Activated naive CD8-positive, alpha-beta T cell treated with anti-CD3 and anti-CD28 coated beads, Interleukin-2, amount 10 ng/mL, durations not matched to agents 7 days and 5 days (primary cell): ENCODE measurements around the gene TCP11. TPM values are rescaled to one million over a fixed set of nuclear protein-coding genes. Genes with fewer than 3 reads are reported as not detected.
"Not testable (repeated sequence)": the region's sequence is repeated elsewhere in the genome, so short reads cannot be mapped to it uniquely, and the experiment has no call there.

Source experiments
- ATAC-seq: fragments of 150-1000 bp; cut with Tn5 transposase; one replicate; pipeline ENCODE4 v1.10.0; 2021; ENCODE audit warnings: low read depth, moderate library complexity
- POLR2A ChIA-PET: fragments of 350-600 bp; sonication (Branson Sonifier 250); formaldehyde crosslinking; loops from one replicate; lab custom pipeline; 2021; ENCODE audit warnings: antibody characterized with exemption; lab: Charles Lee
- DNase-seq: peaks from one replicate; pipeline ENCODE4 v3.0.0; 2021
- H3K27ac Mint-ChIP-seq: one replicate; pipeline ENCODE4 v1.8.0; 2022; ENCODE audit warnings: mild to moderate bottlenecking, mixed read lengths
- H3K27me3 Mint-ChIP-seq: one replicate; pipeline ENCODE4 v1.8.0; 2022; ENCODE audit warnings: mild to moderate bottlenecking, moderate library complexity, mixed read lengths
- H3K36me3 Mint-ChIP-seq: one replicate; pipeline ENCODE4 v1.8.0; 2021; ENCODE audit warnings: mild to moderate bottlenecking, mixed read lengths
- H3K4me1 Mint-ChIP-seq: one replicate; pipeline ENCODE4 v1.8.0; 2021; ENCODE audit warnings: mixed read lengths
- H3K4me3 Mint-ChIP-seq: one replicate; pipeline ENCODE4 v1.8.0; 2022; ENCODE audit warnings: mild to moderate bottlenecking, moderate library complexity, mixed read lengths
- H3K9me3 Mint-ChIP-seq: one replicate; pipeline ENCODE4 v1.8.0; 2021; ENCODE audit warnings: mixed read lengths
- total RNA-seq, 2 experiments: library from RNA; stranded (reverse); gene quantifications; one replicate each; pipeline ENCODE4 v1.2.3, GENCODE V29; 2021

The TCP11 gene
- total RNA-seq, 2 experiments from 2014 or later = not detected

DNA sequence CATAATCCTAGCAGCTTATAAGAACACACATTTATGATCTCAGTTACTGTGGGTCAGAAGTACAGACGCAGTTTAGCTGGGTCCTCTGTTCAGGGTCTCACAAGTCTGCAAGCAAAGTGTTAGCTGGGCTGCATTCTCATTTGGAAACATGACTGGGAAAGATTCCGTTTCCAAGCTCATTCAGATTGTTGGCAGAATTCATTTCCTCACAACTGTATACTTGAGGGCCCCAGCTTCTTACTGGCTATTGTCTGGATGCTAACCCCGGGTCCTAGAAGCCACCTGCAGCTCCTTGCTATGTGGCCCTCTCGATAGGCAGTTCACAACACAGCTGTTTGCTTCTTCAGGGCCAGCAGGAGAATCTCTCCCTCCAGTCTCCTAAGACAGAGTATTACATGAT lies 13.1 kb downstream of the TCP11 start:
- peaks cover 27% of the 10 kb centered on the region for H3K27me3 Mint-ChIP-seq

GRCh38 chr6:35124356-35124755 lies 16.8 kb downstream of the TCP11 start:
- Mint-ChIP-seq H3K27ac (no peak overlapping the region), H3K9me3 (peaks cover 2% of the 10 kb centered on the region), H3K4me1 (no peaks in the 10 kb centered on the region), H3K36me3 (no peaks in the 10 kb centered on the region), H3K4me3 (no peak overlapping the region), H3K27me3 (peaks cover 20% of the 10 kb centered on the region)
- POLR2A ChIA-PET = no interaction called here
- ATAC-seq (no peak), DNase-seq (no peak)

More for the DNA sequence above, 13.1 kb downstream of the TCP11 start:
- H3K4me3 Mint-ChIP-seq = no peak overlapping the region
- no peaks in the 10 kb centered on the region for H3K36me3 Mint-ChIP-seq
- no peaks in the 10 kb centered on the region for H3K9me3 Mint-ChIP-seq
- DNase-seq (no peak), ATAC-seq (no peak)
- no peaks in the 10 kb centered on the region for H3K4me1 Mint-ChIP-seq
- POLR2A ChIA-PET = no interaction called here
- no peak overlapping the region for H3K27ac Mint-ChIP-seq

GRCh38 chr6:35120746-35121145 lies 20.4 kb downstream of the TCP11 start:
- ATAC-seq = no peak

DNA sequence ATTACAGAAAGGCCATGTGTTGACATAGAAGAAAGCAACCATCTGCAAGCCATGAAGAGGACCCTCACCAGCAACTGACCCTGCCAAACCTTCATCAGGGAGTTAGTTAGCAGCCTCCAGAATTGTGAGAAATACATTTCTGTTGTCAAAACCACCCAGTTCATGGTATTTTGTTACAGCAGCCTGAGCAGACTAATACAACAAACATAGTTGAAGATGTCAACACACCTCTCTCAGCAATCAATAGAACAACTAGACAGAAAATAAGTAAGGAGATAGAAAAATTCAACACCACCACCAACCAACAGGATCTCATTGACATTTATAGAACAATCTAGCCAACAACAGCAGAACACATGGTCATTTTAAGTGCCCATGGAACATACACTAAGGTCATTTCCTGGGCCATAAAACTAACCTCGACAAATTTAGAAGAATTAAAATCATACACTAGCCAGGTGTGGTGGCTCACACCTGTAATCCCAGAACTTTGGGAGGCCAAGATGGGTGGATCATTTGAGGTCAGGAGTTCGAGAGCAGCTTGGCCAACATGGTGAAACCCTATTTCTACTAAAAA lies 32.7 kb downstream of the TCP11 start:
- no peaks in the 10 kb centered on the region for H3K36me3 Mint-ChIP-seq
- ATAC-seq (no peak), DNase-seq (no peak)
- POLR2A ChIA-PET = no interaction called here
- H3K4me3 Mint-ChIP-seq = no peak overlapping the region
- H3K9me3 Mint-ChIP-seq = peaks cover 4% of the 10 kb centered on the region
- H3K27me3 Mint-ChIP-seq = peaks cover 9% of the 10 kb centered on the region
- H3K27ac Mint-ChIP-seq = no peak overlapping the region
- H3K4me1 Mint-ChIP-seq = no peaks in the 10 kb centered on the region

More at GRCh38 chr6:35120746-35121145, 20.4 kb downstream of the TCP11 start:
- peaks cover 2% of the 10 kb centered on the region for H3K9me3 Mint-ChIP-seq
- no peak for DNase-seq
- peaks cover 10% of the 10 kb centered on the region for H3K27me3 Mint-ChIP-seq
- H3K4me1 Mint-ChIP-seq = no peaks in the 10 kb centered on the region
- H3K36me3 Mint-ChIP-seq = no peaks in the 10 kb centered on the region
- no peak overlapping the region for H3K4me3 Mint-ChIP-seq
- POLR2A ChIA-PET = no interaction called here
- H3K27ac Mint-ChIP-seq = no peak overlapping the region

- H3K27ac Mint-ChIP-seq, H3K4me1 Mint-ChIP-seq, H3K4me3 Mint-ChIP-seq, POLR2A ChIA-PET, H3K36me3 Mint-ChIP-seq, DNase-seq, H3K9me3 Mint-ChIP-seq, ATAC-seq: not testable (repeated sequence)
- peaks cover 13% of the 10 kb centered on the region for H3K27me3 Mint-ChIP-seq
These were observed 33.4 kb downstream of the TCP11 start for GRCh38 chr6:35107761-35108160.

- ATAC-seq, POLR2A ChIA-PET, H3K27ac Mint-ChIP-seq, H3K4me1 Mint-ChIP-seq, H3K36me3 Mint-ChIP-seq, H3K9me3 Mint-ChIP-seq, H3K4me3 Mint-ChIP-seq, DNase-seq: not testable (repeated sequence)
- peaks cover 17% of the 10 kb centered on the region for H3K27me3 Mint-ChIP-seq
These were observed 33.9 kb downstream of the TCP11 start for GRCh38 chr6:35107208-35107607.

DNA sequence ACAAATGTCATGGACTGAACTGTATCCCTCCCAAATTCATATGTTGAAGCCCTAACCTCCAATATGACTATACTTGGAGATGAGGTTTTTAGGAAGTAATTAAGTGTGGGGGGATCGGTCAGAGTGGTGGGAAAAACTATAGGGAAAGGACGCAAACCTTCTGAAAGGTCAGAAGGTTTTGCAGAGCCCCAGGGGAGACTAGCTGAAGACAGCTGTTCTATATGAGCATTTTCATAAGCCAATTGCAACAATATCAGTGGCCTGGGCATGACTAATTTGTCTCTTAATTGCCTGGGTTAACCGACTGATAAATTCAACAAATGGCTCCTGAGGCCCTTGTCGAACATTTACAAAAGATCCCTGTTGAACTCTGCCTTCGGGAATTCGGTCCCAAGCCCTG lies 35.1 kb downstream of the TCP11 start:
- H3K4me1 Mint-ChIP-seq, H3K36me3 Mint-ChIP-seq, DNase-seq, ATAC-seq, H3K27ac Mint-ChIP-seq, H3K4me3 Mint-ChIP-seq, H3K9me3 Mint-ChIP-seq, POLR2A ChIA-PET: not testable (repeated sequence)
- peaks cover 17% of the 10 kb centered on the region for H3K27me3 Mint-ChIP-seq

DNA sequence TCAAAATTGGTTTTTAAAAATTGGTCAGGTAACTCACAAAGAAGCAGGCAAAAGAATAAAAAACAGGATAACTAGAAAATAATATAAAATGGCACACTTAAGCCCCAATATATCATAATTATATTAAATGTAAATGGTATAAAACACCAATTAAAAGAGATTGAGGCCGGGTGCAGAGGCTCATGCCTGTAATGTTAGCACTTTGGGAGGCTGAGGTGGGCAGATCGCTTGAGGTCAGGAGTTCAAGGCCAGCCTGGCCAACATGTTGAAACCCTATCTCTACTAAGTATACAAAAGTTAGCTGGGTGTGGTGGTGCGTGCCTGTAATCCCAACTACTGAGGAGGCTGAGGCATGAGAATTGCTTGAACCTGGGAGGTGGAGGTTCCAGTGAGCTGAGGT lies 36.1 kb downstream of the TCP11 start:
- no peaks in the 10 kb centered on the region for H3K36me3 Mint-ChIP-seq
- DNase-seq (no peak), ATAC-seq (no peak)
- peaks cover 4% of the 10 kb centered on the region for H3K9me3 Mint-ChIP-seq
- peaks cover 15% of the 10 kb centered on the region for H3K27me3 Mint-ChIP-seq
- POLR2A ChIA-PET = no interaction called here
- no peak overlapping the region for H3K27ac Mint-ChIP-seq
- no peaks in the 10 kb centered on the region for H3K4me1 Mint-ChIP-seq
- H3K4me3 Mint-ChIP-seq = no peak overlapping the region

GRCh38 chr6:35099116-35099515 lies 42.0 kb downstream of the TCP11 start:
- H3K27me3 Mint-ChIP-seq = peaks cover 29% of the 10 kb centered on the region
- no peak overlapping the region for H3K27ac Mint-ChIP-seq

DNA sequence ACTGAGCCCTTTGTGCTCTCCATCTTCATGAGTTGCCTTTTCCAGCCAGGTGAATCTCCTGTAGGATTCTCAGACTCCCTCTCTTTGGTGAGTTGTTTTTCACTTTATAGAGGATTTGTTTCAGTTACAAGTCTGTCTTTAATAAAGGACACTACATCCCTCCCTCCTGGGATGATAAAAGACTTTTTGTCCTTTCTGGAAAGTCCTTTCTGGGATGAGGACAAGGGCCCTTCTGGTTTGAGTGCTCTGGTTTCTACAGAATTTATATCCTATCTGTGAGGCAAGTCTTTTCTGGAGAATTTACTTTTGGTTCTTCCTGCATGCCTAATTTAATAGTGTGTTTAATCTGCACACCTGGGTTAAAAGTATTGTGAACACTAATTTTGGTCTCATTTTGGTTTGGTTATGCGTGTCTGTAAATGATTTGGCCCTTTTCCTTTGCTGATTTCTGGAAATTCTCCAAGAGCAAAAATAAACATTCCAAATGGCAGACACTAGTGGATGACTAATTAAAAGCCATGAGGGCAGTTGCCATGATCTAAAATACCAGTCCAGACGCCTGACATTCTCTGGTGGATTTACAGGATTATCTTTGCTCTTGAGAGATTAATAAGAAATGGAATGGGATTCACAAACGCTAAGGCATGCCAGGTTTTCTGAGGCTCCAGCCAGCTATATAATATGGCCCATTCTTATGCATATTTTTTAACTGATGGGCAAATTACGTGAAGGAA lies 44.8 kb downstream of the TCP11 start:
- Mint-ChIP-seq H3K9me3 (no peaks in the 10 kb centered on the region), H3K27me3 (peaks cover 21% of the 10 kb centered on the region), H3K36me3 (no peaks in the 10 kb centered on the region), H3K27ac (no peak overlapping the region), H3K4me3 (no peak overlapping the region), H3K4me1 (no peaks in the 10 kb centered on the region)
- ATAC-seq (no peak), DNase-seq (no peak)
- POLR2A ChIA-PET = interaction anchor here (0.7 kb wide), 1 partner anchor 580 kb away, joined by 5 read pairs; no protein-coding TSS in a partner anchor

More at GRCh38 chr6:35099116-35099515, 42.0 kb downstream of the TCP11 start:
- POLR2A ChIA-PET = no interaction called here
- no peaks in the 10 kb centered on the region for H3K4me1 Mint-ChIP-seq
- no peak overlapping the region for H3K4me3 Mint-ChIP-seq
- DNase-seq (no peak), ATAC-seq (no peak)
- no peaks in the 10 kb centered on the region for H3K36me3 Mint-ChIP-seq
- no peaks in the 10 kb centered on the region for H3K9me3 Mint-ChIP-seq

GRCh38 chr6:35094183-35094582 lies 47.0 kb downstream of the TCP11 start:
- H3K4me1 Mint-ChIP-seq = peaks cover 2% of the 10 kb centered on the region

GRCh38 chr6:35093783-35094182 lies 47.4 kb downstream of the TCP11 start:
- no peak for ATAC-seq
- no peak for DNase-seq
- no peak overlapping the region for H3K27ac Mint-ChIP-seq
- H3K4me3 Mint-ChIP-seq = no peak overlapping the region
- no peaks in the 10 kb centered on the region for H3K9me3 Mint-ChIP-seq
- H3K4me1 Mint-ChIP-seq = peaks cover 2% of the 10 kb centered on the region
- POLR2A ChIA-PET = no interaction called here
- peaks cover 18% of the 10 kb centered on the region for H3K27me3 Mint-ChIP-seq
- H3K36me3 Mint-ChIP-seq = no peaks in the 10 kb centered on the region

More at GRCh38 chr6:35094183-35094582, 47.0 kb downstream of the TCP11 start:
- POLR2A ChIA-PET = no interaction called here
- Mint-ChIP-seq H3K27ac (no peak overlapping the region), H3K27me3 (peaks cover 20% of the 10 kb centered on the region), H3K36me3 (no peaks in the 10 kb centered on the region), H3K4me3 (no peak overlapping the region), H3K9me3 (no peaks in the 10 kb centered on the region)
- ATAC-seq = no peak
- no peak for DNase-seq

DNA sequence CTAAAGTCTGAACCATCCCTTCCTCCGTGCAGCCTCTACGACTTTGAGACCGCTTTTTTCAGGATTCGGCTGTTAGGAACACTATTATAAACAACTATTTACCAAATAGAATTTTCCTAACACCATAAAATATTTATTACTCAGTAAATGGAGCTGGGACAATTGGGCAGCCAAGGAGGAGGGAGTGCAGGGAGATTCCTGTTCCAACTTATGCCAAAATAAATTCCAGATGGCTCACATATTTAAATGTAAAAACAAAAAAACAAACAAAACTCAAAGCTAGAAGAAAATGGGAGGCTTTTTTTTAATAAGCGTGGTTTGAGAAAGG lies 48.1 kb downstream of the TCP11 start:
- Mint-ChIP-seq H3K4me1 (peaks cover 2% of the 10 kb centered on the region), H3K36me3 (no peaks in the 10 kb centered on the region), H3K27me3 (peaks cover 18% of the 10 kb centered on the region), H3K4me3 (no peak overlapping the region), H3K9me3 (no peaks in the 10 kb centered on the region), H3K27ac (no peak overlapping the region)
- POLR2A ChIA-PET = no interaction called here
- no peak for DNase-seq
- no peak for ATAC-seq
